Left lung (tissue), 10 donors: ENCODE data around the gene MARCHF7. TPM values are rescaled to one million over a fixed set of nuclear protein-coding genes. Genes with fewer than 3 reads are reported as not detected.

ENCODE experiments used
- ATAC-seq: fragments of 200-7000 bp; cut with Tn5 transposase; one replicate; pipeline ENCODE4 v1.9.1; 2020; ENCODE audit warnings: moderate library complexity
- DNase-seq, 4 donors: peaks; one replicate each; pipeline ENCODE4 v3.0.0-alpha.2; 2013 to 2020
- H3K27ac ChIP-seq, 2 donors: fragments of 200-600 bp; sonication (generic) in 1 of 2; one replicate each; pipeline versions ENCODE4 v1.5.0 to v1.8.0; 2020 to 2021
- H3K27me3 ChIP-seq, 2 donors: fragments of 200-600 bp; sonication (generic) in 1 of 2; one replicate each; pipeline versions ENCODE4 v1.5.0 to v1.8.0; 2020 to 2021
- H3K36me3 ChIP-seq, 2 donors: fragments of 200-600 bp; sonication (generic) in 1 of 2; one replicate each; pipeline versions ENCODE4 v1.5.0 to v1.8.0; 2020 to 2021
- H3K4me1 ChIP-seq, 2 donors: fragments of 200-600 bp; one replicate each; pipeline ENCODE4 v1.8.0; 2021
- H3K4me3 ChIP-seq, 2 donors: fragments of 200-600 bp; sonication (generic) in 1 of 2; one replicate each; pipeline versions ENCODE4 v1.5.0 to v1.8.0; 2020 to 2021; ENCODE audit warnings: mild to moderate bottlenecking in 1 of 2
- H3K9me3 ChIP-seq, 2 donors: fragments of 200-600 bp; sonication (generic) in 1 of 2; one replicate each; pipeline versions ENCODE4 v1.5.0 to v1.8.0; 2020 to 2021
- intact Hi-C, 2 donors: fragments of 100-400 bp; cut with DNase I; formaldehyde crosslinking; loops; one replicate each; pipeline versions ENCODE4 v1.11.2 to v1.14.2; 2022
- polyA plus RNA-seq, 6 donors: library from polyadenylated mRNA; unstranded; fragments of 120-200 nt; gene quantifications; one replicate each; pipeline ENCODE4 v1.2.1, GENCODE V29; 2013; ENCODE audit not compliant: insufficient read length in 6 of 6
- total RNA-seq, 2 donors: library from RNA; stranded (reverse); fragmentation: NEBNext Ultra II Directional; extraction: Animal tissue kit (Norgen Biotek cat#: 25700); gene quantifications; one replicate each; pipeline ENCODE4 v1.2.1, GENCODE V29; 2021
- TF ChIP-seq, protein P1 (sequence below), 2 donors: fragments of 200-600 bp; sonication (generic) in 1 of 2; IDR thresholded peaks; one replicate each; pipeline versions ENCODE4 v1.5.0 to v1.8.0; 2021; ENCODE audit warnings: antibody characterized with exemption in 2 of 2
- donor health status: DM: no; HTN: yes; CAD: no.
- donor health status: DM: no; HTN: no; CAD: no.

The MARCHF7 gene
- total and polyA plus RNA-seq, 8 donors: 64.1 to 202 (median 162) TPM

DNA sequence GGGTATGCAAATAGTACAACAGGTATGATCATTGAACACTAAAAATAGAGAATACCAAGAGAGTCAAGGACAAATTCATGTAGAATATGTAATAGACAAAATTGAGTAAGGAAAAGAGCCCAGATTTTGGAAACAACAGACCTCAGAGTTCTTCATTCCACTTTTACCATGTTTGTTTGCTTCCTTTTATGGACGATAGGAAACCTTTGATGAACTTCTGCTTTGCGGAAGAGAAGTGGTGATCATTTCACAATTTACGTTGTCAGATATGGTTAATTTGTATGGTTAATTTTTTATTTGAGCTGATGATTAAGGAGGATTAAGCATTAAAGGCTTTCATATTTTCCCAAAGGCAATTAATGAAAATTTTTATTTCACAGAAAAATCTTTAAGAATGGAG lies 16.3 kb downstream of the MARCHF7 start:
- peaks cover 0 to 44% of the 10 kb centered on the region in 2 donors for H3K4me1 ChIP-seq
- H3K9me3 ChIP-seq: no peaks in the 10 kb centered on the region
- ATAC-seq: no peak
- peaks cover 0 to 66% of the 10 kb centered on the region in 2 donors for H3K36me3 ChIP-seq
- H3K27ac ChIP-seq: peak overlapping the region in 1 of 2 donors; percentile 63
- intact Hi-C loops: no loop called here
- H3K27me3 ChIP-seq: no peaks in the 10 kb centered on the region
- TF ChIP-seq, protein P1, sequence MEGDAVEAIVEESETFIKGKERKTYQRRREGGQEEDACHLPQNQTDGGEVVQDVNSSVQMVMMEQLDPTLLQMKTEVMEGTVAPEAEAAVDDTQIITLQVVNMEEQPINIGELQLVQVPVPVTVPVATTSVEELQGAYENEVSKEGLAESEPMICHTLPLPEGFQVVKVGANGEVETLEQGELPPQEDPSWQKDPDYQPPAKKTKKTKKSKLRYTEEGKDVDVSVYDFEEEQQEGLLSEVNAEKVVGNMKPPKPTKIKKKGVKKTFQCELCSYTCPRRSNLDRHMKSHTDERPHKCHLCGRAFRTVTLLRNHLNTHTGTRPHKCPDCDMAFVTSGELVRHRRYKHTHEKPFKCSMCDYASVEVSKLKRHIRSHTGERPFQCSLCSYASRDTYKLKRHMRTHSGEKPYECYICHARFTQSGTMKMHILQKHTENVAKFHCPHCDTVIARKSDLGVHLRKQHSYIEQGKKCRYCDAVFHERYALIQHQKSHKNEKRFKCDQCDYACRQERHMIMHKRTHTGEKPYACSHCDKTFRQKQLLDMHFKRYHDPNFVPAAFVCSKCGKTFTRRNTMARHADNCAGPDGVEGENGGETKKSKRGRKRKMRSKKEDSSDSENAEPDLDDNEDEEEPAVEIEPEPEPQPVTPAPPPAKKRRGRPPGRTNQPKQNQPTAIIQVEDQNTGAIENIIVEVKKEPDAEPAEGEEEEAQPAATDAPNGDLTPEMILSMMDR (IDR thresholded peaks at IDR 0.05): no peak
- DNase-seq: no peak
- no peak overlapping the region for H3K4me3 ChIP-seq

DNA sequence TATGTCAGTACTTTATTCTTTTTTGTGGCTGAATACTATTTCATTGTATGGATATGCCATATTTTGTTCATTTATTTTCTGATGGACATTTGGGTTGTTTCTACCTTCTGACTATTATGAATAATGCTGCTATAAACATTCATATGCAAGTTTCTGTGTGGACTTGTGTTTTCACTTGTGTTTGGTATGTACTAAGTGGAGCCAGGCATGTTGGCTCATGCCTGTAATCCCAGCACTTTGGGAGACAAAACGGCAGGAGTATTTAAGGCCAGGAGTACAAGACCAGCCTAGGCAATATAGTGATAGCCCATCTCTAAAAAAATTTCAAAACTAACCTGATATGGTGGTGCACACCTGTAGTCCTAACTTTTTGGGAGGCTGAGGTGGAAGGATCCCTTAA lies 23.3 kb downstream of the MARCHF7 start:
- TF ChIP-seq, protein P1 (IDR thresholded peaks at IDR 0.05): no peak
- DNase-seq: no peak
- H3K27ac ChIP-seq: no peak overlapping the region
- intact Hi-C loops: no loop called here
- H3K9me3 ChIP-seq: no peaks in the 10 kb centered on the region
- H3K4me3 ChIP-seq: no peak overlapping the region
- H3K27me3 ChIP-seq: no peaks in the 10 kb centered on the region
- peaks cover 0 to 16% of the 10 kb centered on the region in 2 donors for H3K4me1 ChIP-seq
- ATAC-seq: no peak
- H3K36me3 ChIP-seq: peaks cover 0 to 93% of the 10 kb centered on the region in 2 donors

DNA sequence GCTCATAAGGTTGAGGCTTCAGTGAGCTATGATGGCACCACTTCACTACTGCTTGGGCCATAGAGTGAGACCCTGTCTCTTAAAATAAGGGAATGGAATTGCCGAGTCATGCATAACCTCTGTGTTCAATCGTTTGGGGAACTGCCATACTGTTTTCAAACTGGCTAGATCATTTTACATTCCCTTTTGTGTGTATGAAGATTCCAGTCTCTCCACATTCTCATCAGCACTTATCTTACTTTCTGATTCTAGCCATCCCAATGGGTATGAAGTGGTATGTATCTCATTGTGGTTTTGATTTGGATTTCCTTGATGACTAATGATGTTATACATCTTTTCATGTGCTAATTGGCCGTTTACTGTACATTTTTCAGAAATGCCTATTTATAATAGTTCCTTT lies 23.7 kb downstream of the MARCHF7 start:
- intact Hi-C loops: no loop called here
- peaks cover 0 to 89% of the 10 kb centered on the region in 2 donors for H3K36me3 ChIP-seq

DNA sequence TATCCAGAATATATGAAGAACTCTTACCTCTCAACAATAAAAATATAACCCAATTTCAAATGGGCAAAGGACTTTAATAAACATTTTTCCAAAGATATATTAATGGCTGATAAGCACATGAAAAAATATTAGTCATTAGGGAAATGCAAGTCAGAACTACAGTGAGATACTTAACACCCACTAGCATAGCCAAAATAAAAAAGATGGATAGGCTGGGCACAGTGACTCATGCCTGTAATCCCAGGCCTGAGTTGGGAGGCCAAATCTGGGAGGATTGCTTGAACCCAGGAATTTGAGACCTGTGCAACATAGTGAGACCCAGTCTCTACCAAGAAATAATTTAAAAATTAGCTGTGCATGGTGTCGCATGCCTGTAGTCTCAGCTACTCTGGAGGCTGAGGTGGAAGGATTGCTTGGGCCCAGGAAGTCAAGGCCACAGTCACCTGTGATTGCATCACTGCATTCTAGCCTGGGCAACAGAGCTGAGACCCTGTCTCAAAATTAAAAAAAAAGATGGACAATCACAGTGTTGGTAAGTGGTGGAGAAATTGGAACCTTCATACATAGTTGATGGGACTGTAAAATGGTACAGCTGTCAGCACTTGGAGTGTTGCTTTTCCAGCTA lies 25.1 kb downstream of the MARCHF7 start:
- Histone ChIP-seq H3K36me3 (peaks cover 0 to 77% of the 10 kb centered on the region in 2 donors), H3K27ac (no peak overlapping the region), H3K9me3 (no peaks in the 10 kb centered on the region), H3K4me3 (no peak overlapping the region), H3K27me3 (no peaks in the 10 kb centered on the region), H3K4me1 (peaks cover 0 to 16% of the 10 kb centered on the region in 2 donors)
- ATAC-seq: no peak
- intact Hi-C loops: no loop called here
- no peak for DNase-seq
- TF ChIP-seq, protein P1 (IDR thresholded peaks at IDR 0.05): no peak

More for the DNA sequence above, 23.7 kb downstream of the MARCHF7 start:
- Histone ChIP-seq H3K27ac (no peak overlapping the region), H3K27me3 (no peaks in the 10 kb centered on the region), H3K9me3 (no peaks in the 10 kb centered on the region), H3K4me1 (peaks cover 0 to 20% of the 10 kb centered on the region in 2 donors), H3K4me3 (no peak overlapping the region)
- no peak for DNase-seq
- TF ChIP-seq, protein P1 (IDR thresholded peaks at IDR 0.05): no peak
- ATAC-seq: no peak

DNA sequence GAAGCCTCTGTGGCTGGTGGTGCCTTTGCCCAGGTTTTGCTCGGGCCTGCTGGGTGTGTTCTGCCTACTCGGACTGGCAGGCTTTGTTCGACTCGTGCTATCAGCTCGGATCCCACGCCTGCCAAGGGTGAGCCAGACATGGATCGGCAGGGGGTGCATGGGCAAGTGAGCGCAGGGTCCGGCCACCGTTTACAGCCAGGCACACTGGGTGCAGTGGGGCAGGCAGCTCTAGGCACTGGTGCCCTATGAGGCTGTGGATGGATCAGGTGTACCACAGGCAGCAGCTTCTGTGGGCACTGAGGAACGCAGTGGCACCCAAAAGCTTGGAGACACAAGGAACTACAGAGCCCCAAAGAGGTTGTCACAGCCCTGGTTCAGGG lies 25.6 kb downstream of the MARCHF7 start:
- Histone ChIP-seq H3K4me3 (no peak overlapping the region), H3K27me3 (no peaks in the 10 kb centered on the region), H3K9me3 (no peaks in the 10 kb centered on the region), H3K27ac (no peak overlapping the region), H3K4me1 (peaks cover 0 to 14% of the 10 kb centered on the region in 2 donors), H3K36me3 (peaks cover 0 to 77% of the 10 kb centered on the region in 2 donors)
- no peak for ATAC-seq
- TF ChIP-seq, protein P1 (IDR thresholded peaks at IDR 0.05): no peak
- intact Hi-C loops: no loop called here
- peak in 1 of 4 donors; percentile 67 for DNase-seq
